Suppressor macrophage (primary cell): ENCODE results near the gene ARPIN.
A peak's percentile ranks its signal among the peaks of the same experiment; 100 is the strongest.
"Not testable (repeated sequence)": the region's sequence is repeated elsewhere in the genome, so short reads cannot be mapped to it uniquely, and the experiment has no call there.

Experiments
- DNase-seq, 4 experiments: peaks; one replicate each; pipeline ENCODE4 v3.0.0-alpha.2; 2020 to 2022

ARPIN gene

GRCh38 chr15:89909611-89910010, 3.1 kb downstream of the ARPIN start:
- DNase-seq = no peak

- no peak for DNase-seq
Observed at GRCh38 chr15:89908226-89908625, 4.5 kb downstream of the ARPIN start.

- no peak for DNase-seq
Observed at GRCh38 chr15:89907289-89907688, 5.5 kb downstream of the ARPIN start.

GRCh38 chr15:89905846-89906378, 6.8 kb downstream of the ARPIN start:
- no peak for DNase-seq

GRCh38 chr15:89904519-89904918, 8.2 kb downstream of the ARPIN start:
- DNase-seq = no peak

GRCh38 chr15:89903858-89904130, 9.0 kb downstream of the ARPIN start:
- DNase-seq = no peak

GRCh38 chr15:89903015-89903857, 9.5 kb downstream of the ARPIN start:
- no peak for DNase-seq

DNA sequence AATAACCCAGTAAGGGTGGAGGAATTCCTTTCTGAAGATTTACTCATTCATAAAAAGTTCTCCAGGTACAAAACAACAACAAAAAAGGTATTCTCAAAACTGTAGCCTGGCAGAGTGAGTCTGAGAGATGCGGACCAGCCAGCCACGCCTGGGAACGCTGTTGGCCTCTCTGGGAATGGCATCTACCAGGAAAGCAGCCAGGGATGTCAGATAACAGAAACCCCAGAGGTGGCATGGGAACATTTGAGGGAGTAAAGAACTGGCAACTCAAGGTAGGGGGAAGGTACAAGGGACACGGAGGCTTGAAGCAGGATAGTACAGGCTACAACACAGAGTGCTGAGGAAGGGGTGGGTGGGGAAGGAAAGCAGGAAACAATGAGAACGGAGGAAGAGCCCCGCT, 11.9 kb downstream of the ARPIN start:
- DNase-seq = no peak

GRCh38 chr15:89899951-89900567, 12.7 kb downstream of the ARPIN start:
- DNase-seq = no peak

- DNase-seq = peak; percentile 53 to 79 (median 75)
Observed at GRCh38 chr15:89899295-89899945, 13.3 kb downstream of the ARPIN start.

DNA sequence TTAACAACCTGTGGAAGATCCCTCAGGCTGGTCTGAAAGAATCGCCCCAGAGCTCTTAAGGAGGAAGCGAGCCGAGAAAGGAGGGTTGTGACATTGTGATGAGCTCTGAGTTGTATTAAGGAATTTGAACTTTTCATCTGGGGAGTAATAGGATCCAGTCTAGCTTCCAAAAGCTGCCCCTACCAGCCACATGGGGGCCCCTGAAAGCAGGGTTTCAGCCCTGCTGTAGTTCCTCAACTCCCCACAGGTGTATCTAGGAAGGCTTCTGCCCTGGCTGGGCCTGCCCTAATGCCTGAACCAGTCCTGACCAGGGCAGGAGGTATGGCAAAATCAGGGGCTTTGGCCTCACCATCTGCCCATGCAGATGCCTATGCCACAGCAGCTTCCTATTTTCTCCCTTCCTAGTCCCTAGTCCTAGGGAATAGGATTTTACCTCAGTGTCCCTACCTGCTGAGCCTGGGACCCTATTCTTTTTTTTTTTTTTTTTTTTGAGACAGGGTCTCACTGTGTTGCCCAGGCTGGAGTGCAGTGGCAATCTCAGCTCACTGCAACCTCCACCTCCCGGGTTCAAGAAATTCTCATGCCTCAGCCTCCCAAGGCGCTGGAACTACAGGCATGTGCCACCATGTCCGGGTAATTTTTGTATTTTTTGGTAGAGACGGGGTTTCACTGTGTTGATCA, 14.0 kb downstream of the ARPIN start:
- DNase-seq = peak; percentile 27 to 58 (median 50)

DNA sequence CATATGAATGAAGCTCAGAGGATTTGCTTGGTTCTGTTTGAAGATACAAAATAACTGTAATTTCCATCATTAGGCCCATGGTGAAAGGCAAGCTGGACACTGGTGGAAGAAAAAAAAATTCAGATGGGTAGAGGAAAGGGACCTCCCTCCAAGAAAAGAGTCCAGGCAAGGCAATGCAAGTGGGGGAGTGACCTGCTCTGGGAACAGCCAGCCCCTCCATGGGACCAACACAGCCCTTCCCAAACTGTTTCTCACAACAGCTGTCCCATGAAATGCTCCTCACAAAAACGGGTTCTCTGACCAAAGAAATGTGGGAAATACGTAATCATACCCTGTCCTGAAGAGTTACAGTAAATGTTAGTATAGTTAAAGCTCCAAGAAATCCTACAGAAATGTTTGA, 14.6 kb downstream of the ARPIN start:
- no peak for DNase-seq

DNA sequence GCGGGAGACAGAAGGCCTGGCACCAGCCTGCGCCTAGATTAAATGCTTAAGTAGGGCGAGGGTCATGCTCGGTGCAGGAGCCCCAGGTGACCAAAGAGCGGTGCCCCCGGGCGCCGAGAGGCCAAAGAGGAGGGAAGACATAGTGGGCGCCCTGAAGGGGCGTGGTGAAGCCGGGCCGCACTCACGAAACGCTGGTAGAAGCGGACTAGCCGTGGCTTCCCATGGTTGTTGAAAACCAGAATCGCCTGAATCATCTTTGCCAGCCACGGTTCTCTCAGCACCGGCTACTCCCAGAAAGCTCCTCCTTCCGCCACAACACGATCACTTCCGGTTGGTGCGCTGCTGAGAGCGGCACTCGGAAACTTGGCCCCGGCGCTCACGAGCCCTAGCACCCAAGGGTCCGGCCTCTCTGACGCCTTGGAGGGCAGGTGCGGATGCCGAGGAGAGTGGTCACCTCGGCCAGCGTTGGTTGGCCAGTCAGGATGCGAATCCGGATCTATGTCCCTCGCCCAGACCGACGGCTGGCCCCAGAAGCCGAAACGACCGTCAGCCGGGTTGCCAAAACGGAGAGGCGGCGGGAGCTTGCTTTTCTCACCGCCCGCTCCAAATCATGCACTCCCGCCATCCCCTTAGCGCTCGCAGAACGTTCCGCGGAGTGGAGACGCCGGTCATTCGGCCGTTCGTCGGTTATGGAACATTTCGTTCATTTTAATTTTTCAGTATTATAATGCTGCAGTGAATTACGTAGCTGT, 18.9 kb downstream of the ARPIN start, which contains the start of gene AP3S2:
AP3S2 (minus strand) TSS at position 299 of the 752 bp plus-strand sequence; CDS start at position 254, 45 bp downstream.
- DNase-seq = peak; percentile 95 to 96 (median 96)

DNA sequence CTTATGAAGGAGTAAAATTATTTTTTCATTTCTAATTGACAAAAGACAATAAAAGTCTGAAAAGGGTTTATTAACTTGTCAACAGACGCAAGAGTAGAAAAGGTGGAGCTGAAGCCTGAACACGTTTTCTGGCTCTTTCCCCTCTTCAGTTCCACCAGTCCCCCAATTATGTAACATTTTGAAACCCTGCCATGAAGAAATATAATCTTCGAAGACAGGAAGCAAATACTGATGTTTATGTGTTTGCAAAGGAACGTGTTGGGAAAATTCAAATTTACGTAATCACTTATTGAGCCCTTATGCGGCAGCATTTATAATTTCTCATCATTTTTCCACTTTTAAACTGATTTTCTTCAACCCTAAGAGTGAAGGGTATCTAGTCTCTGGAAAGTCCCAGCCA, 19.7 kb downstream of the ARPIN start:
- DNase-seq = peak in 3 of 4 experiments; percentile 14 to 66 (median 65)

- DNase-seq = peak; percentile 69 to 76 (median 72)
Observed at GRCh38 chr15:89888214-89888804, 24.4 kb downstream of the ARPIN start.

DNA sequence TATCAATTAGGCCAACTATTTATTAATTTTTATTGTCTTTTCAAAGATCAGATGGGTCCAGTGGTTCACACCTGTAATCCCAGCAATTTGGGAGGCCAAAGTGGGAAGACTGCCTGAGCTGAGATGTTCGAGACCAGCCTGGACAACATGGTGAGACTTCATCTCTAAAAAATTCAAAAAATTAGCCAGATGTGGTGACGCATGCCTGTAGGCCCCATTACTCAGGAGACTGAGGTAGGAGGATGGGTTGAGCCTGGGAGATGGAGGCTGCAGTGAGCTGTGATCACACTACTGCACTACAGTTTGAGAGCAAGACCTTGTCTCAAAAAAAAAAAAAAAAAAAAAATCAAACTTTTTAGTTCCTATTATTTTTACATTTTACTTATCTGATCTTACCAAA, 27.1 kb downstream of the ARPIN start:
- no peak for DNase-seq

DNA sequence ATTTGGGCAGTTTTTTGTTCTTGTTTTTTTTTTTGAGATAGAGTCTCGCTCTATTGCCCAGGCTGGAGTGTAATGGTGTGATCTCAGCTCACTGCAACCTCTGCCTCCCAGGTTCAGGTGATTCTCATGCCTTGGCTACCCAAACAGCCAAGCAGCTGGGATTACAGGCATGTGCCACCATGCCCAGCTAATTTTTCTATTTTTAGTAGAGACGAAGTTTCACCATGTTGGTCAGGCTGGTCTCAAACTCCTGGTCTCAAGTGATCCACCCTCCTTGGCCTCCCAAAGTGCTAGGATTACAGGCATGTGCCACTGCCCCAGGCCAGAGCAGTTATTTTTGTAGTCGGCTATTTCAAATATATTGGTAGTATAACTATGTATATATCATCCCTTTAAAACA, 27.6 kb downstream of the ARPIN start:
- DNase-seq = not testable (repeated sequence)

- no peak for DNase-seq
Observed at GRCh38 chr15:89883518-89883917, 29.2 kb downstream of the ARPIN start.

GRCh38 chr15:89880727-89881126, 32.0 kb downstream of the ARPIN start:
- DNase-seq = no peak

- no peak for DNase-seq
Observed at GRCh38 chr15:89878323-89878722, 34.4 kb downstream of the ARPIN start.

- DNase-seq = peak; percentile 17 to 70 (median 40)
Observed at GRCh38 chr15:89877083-89877425, 35.7 kb downstream of the ARPIN start.
